ENCODE measurements around the gene RPS6KA6.

RPS6KA6 gene

DNA sequence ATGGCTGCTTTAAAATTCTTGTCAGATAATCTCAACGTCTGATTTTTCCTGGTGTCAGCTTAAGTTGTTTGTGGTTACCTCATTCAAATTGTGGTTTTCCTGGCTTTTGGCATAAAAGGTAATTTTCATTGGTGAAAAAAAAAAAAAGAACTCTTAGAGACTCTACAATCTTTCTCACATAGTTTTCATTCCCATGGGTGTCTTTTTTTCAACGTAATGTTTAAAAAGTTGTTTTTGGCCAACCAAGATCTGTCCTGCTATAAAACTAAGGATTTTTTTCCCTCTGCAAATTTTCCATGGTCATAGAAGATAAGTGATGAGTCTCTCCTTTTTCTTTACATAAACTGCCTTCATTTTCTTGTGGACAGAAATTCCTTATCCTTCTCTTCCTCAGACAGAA, 28.9 kb upstream of the RPS6KA6 start:
- TF ChIP-seq, protein P1, sequence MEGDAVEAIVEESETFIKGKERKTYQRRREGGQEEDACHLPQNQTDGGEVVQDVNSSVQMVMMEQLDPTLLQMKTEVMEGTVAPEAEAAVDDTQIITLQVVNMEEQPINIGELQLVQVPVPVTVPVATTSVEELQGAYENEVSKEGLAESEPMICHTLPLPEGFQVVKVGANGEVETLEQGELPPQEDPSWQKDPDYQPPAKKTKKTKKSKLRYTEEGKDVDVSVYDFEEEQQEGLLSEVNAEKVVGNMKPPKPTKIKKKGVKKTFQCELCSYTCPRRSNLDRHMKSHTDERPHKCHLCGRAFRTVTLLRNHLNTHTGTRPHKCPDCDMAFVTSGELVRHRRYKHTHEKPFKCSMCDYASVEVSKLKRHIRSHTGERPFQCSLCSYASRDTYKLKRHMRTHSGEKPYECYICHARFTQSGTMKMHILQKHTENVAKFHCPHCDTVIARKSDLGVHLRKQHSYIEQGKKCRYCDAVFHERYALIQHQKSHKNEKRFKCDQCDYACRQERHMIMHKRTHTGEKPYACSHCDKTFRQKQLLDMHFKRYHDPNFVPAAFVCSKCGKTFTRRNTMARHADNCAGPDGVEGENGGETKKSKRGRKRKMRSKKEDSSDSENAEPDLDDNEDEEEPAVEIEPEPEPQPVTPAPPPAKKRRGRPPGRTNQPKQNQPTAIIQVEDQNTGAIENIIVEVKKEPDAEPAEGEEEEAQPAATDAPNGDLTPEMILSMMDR (IDR thresholded peaks at IDR 0.05), result no peak
- Mint-ChIP-seq H3K36me3 (ENCODE audit: low read depth) (no peaks in the 10 kb centered on the region), H3K27me3 (ENCODE audit: low read depth, poor library complexity) (no peaks in the 10 kb centered on the region), H3K27ac (no peak overlapping the region), H3K9me3 (peaks cover 25% of the 10 kb centered on the region), H3K4me1 (no peaks in the 10 kb centered on the region), H3K4me3 (no peak overlapping the region)
- DNase-seq, result no peak

DNA sequence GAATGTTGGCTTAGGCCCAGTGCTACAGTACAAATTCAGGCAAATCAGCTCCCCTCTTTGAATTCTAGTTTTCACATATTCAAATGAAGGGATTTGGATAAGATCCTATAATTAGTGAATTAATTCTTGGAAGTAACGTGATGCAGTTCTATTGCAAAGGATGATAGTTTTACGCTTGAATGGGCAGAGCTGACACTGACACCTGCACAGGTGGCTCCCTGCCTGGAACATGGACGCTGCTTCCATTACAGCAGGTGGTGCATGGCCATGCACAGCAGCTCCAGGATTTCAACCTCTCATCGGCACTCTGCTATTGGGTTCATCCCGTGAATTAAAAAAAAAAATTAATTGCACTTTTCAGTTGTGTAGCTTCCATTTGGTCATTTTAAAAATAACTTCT, 28.4 kb upstream of the RPS6KA6 start:
- DNase-seq, result no peak
- TF ChIP-seq, protein P1 (IDR thresholded peaks at IDR 0.05), result no peak
- Mint-ChIP-seq H3K36me3 (ENCODE audit: low read depth) (no peaks in the 10 kb centered on the region), H3K27ac (no peak overlapping the region), H3K27me3 (ENCODE audit: low read depth, poor library complexity) (no peaks in the 10 kb centered on the region), H3K4me3 (no peak overlapping the region), H3K4me1 (no peaks in the 10 kb centered on the region), H3K9me3 (peaks cover 25% of the 10 kb centered on the region)

DNA sequence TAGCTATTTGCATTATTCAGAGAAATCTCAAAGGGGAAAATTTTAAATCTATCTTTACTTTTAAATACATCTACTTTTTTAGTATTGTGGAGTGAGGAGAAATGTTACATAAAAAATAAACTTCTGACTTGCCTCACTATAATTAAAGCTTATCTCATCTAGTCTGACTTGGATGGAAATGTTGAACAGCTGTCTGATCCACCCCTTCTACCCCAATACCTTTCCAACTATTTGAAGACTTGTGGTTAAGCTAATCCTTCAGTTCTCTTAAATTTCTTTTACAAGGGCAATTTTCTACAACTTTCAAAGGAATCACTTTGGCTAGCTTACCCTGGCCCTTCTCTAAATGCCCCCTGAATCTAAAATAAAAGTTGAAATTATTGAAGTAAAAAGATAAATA, 17.3 kb upstream of the RPS6KA6 start:
- Mint-ChIP-seq H3K4me1 (no peaks in the 10 kb centered on the region), H3K9me3 (peaks cover 3% of the 10 kb centered on the region), H3K36me3 (ENCODE audit: low read depth) (no peaks in the 10 kb centered on the region), H3K27me3 (ENCODE audit: low read depth, poor library complexity) (no peaks in the 10 kb centered on the region), H3K4me3 (no peak overlapping the region), H3K27ac (no peak overlapping the region)
- TF ChIP-seq, protein P1 (IDR thresholded peaks at IDR 0.05), result no peak
- DNase-seq, result no peak

DNA sequence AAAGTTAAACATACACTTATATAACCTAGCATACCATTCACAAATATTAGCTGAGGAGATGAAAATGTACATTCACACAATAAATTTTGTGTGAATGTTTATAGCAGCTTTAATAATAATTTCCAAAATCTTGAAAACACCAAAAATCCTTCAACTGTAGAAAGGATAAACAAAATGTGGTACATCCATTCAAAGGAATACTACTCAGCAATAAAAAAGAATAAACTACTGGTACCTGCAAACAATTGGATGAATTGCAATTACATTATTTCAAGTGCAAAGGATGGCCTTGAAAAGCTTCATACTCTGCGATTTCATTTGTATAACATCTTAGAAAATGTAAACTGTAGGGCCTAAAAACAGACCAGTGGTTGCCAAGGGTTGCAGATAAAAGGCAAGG, 11.7 kb upstream of the RPS6KA6 start:
- H3K27ac Mint-ChIP-seq, result no peak overlapping the region
- no peak overlapping the region for H3K4me3 Mint-ChIP-seq
- peaks cover 34% of the 10 kb centered on the region for H3K9me3 Mint-ChIP-seq
- no peaks in the 10 kb centered on the region for H3K36me3 Mint-ChIP-seq (ENCODE audit: low read depth)
- no peak for DNase-seq
- no peaks in the 10 kb centered on the region for H3K27me3 Mint-ChIP-seq (ENCODE audit: low read depth, poor library complexity)
- TF ChIP-seq, protein P1 (IDR thresholded peaks at IDR 0.05), result no peak
- no peaks in the 10 kb centered on the region for H3K4me1 Mint-ChIP-seq

DNA sequence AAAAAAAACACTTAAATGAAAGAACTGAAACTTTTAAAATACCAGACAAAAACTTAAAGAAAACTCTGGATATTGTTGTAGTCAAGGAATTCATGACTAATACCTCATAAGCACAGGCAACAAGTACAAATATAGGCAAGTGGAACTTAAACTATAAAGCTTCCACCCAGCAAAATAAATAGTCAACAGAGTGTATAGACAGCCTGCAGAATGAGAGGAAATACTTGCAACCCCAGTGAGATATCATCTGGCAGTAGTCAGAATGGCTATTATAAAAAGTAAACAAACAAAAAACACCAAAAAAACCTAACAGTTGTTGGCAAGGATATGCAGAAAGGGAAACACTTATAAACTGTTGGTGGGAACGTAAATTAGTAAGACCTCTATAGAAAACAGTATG, 9.6 kb upstream of the RPS6KA6 start:
- TF ChIP-seq, protein P1 (IDR thresholded peaks at IDR 0.05), result no peak
- no peak for DNase-seq
- Mint-ChIP-seq H3K27ac (no peak overlapping the region), H3K4me3 (no peak overlapping the region), H3K4me1 (no peaks in the 10 kb centered on the region), H3K27me3 (ENCODE audit: low read depth, poor library complexity) (no peaks in the 10 kb centered on the region), H3K36me3 (ENCODE audit: low read depth) (no peaks in the 10 kb centered on the region), H3K9me3 (peaks cover 45% of the 10 kb centered on the region)

DNA sequence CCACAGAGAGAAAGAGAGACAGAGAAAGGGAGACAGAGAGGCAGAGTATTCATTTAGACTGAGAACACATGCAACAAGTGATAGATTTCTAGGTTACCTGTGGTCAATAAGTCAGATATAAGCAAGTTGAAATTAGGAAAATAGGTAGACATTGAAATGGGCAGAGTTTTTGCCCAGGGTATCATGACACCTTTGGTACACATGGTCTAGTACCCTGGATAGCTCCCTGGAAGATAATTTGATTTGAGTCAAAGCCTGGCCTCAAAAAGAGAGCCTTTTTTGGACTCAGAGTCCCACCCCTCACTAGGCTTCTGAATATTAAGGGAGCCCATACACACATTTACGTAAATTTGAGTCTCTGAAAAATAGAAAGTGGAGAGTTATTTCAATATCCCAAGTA, 4.0 kb upstream of the RPS6KA6 start:
- DNase-seq, result no peak
- TF ChIP-seq, protein P1 (IDR thresholded peaks at IDR 0.05), result no peak
- H3K36me3 Mint-ChIP-seq (ENCODE audit: low read depth), result no peaks in the 10 kb centered on the region
- peaks cover 37% of the 10 kb centered on the region for H3K9me3 Mint-ChIP-seq
- peaks cover 5% of the 10 kb centered on the region for H3K4me1 Mint-ChIP-seq
- H3K27ac Mint-ChIP-seq, result no peak overlapping the region
- H3K4me3 Mint-ChIP-seq, result no peak overlapping the region
- H3K27me3 Mint-ChIP-seq (ENCODE audit: low read depth, poor library complexity), result no peaks in the 10 kb centered on the region

All from nephron progenitor cell (in vitro differentiated cells).